GM18511 (cell line): ENCODE data around the gene FAM227B.
"Not testable (repeated sequence)": the region's sequence is repeated elsewhere in the genome, so short reads cannot be mapped to it uniquely, and the experiment has no call there.

Source experiments
- ATAC-seq: cut with Tn5 transposase; IDR thresholded peaks from one replicate; pipeline ENCODE4 v1.9.1; 2021; ENCODE audit warnings: mild to moderate bottlenecking, moderate library complexity; ENCODE audit not compliant: unreplicated experiment

Gene FAM227B

GRCh38 chr15:49441816-49442215, 178.8 kb downstream of the FAM227B start:
- ATAC-seq = no peak

- no peak for ATAC-seq
Observed at GRCh38 chr15:49441356-49441755, 179.3 kb downstream of the FAM227B start.

GRCh38 chr15:49439678-49440395, 180.8 kb downstream of the FAM227B start:
- ATAC-seq = no peak

- peak; percentile 89 for ATAC-seq
Observed at GRCh38 chr15:49438962-49439631, 181.5 kb downstream of the FAM227B start.

- no peak for ATAC-seq
Observed at GRCh38 chr15:49436751-49437150, 183.9 kb downstream of the FAM227B start.

- ATAC-seq = no peak
Observed at GRCh38 chr15:49435174-49435573, 185.4 kb downstream of the FAM227B start.

- ATAC-seq = no peak
Observed at GRCh38 chr15:49430046-49430445, 190.6 kb downstream of the FAM227B start.

GRCh38 chr15:49428409-49429095, 192.1 kb downstream of the FAM227B start:
- ATAC-seq = no peak

- no peak for ATAC-seq
Observed at GRCh38 chr15:49427372-49427771, 193.2 kb downstream of the FAM227B start.

GRCh38 chr15:49424954-49425353, 195.7 kb downstream of the FAM227B start:
- ATAC-seq = no peak

GRCh38 chr15:49423901-49424550, 196.6 kb downstream of the FAM227B start:
- ATAC-seq = no peak

- ATAC-seq = no peak
Observed at GRCh38 chr15:49423021-49423420, 197.6 kb downstream of the FAM227B start, which contains the start of gene FGF7. FGF7 (plus strand) TSS chr15:49423242; CDS start chr15:49424298, 1,056 bp downstream.

GRCh38 chr15:49421991-49422390, 198.6 kb downstream of the FAM227B start:
- ATAC-seq = peak; percentile 66

- no peak for ATAC-seq
Observed at GRCh38 chr15:49418811-49419210, 201.8 kb downstream of the FAM227B start.

- no peak for ATAC-seq
Observed at GRCh38 chr15:49415638-49416037, 205.0 kb downstream of the FAM227B start.

- no peak for ATAC-seq
Observed at GRCh38 chr15:49415149-49415548, 205.5 kb downstream of the FAM227B start.

GRCh38 chr15:49412797-49413196, 207.8 kb downstream of the FAM227B start:
- no peak for ATAC-seq

GRCh38 chr15:49410641-49411040, 210.0 kb downstream of the FAM227B start:
- no peak for ATAC-seq

GRCh38 chr15:49406352-49407118, 214.1 kb downstream of the FAM227B start:
- no peak for ATAC-seq

GRCh38 chr15:49402515-49403296, 217.9 kb downstream of the FAM227B start:
- not testable (repeated sequence) for ATAC-seq
